ENCODE data around the gene MIOX. TPM values are rescaled to one million over a fixed set of nuclear protein-coding genes. Genes with fewer than 3 reads are reported as not detected.

MIOX gene
- total RNA-seq, 1 donor from 2014 or later: 0.98 TPM

DNA sequence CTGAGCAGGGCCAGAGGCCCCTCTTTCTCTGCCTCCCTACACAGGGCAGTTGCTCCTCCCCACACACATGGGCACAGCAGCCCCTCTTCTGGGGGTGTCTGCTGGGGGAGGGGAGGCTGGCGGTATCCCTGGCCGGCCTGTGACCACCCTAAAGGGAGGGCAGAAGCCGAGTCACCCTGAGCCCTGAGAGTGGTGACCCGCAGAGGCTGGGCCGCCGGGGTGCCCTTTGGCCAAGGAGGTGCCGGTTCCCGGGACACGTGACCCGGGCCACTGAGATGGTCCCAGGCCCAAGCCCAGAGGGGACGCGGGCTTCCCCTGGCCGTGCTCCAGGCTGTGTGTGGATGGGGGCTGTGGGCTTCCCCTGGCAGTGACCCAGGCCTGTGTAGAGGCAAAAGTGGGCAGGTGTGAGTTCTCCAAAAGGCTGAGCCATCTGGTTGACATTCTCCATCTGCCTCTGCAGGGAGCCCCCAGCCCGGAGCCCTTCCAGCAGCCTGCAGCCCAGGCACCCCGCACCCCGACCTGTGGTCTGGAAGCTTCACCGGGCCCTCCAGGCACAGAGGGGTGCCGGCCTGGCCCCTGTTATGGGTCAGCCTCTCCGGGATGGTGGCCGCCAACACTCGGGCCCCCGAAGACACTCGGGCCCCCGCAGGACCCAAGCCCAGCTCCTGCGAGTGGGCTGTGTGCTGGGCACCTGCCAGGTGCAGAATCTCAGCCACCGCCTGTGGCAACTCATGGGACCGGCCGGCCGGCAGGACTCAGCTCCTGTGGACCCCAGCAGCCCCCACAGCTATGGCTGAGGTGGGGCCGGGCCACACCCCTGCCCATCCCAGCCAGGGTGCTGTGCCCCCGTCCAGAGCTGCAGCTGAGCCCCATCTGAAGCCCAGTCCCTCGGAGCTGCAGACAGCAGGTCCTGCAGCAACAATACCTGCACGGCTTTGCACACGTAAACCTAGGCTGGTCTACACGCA is 4.3 kb upstream of the MIOX start:
- no peak for DNase-seq (ENCODE audit: low spot score, unreplicated experiment)
- TF ChIP-seq, protein P1, sequence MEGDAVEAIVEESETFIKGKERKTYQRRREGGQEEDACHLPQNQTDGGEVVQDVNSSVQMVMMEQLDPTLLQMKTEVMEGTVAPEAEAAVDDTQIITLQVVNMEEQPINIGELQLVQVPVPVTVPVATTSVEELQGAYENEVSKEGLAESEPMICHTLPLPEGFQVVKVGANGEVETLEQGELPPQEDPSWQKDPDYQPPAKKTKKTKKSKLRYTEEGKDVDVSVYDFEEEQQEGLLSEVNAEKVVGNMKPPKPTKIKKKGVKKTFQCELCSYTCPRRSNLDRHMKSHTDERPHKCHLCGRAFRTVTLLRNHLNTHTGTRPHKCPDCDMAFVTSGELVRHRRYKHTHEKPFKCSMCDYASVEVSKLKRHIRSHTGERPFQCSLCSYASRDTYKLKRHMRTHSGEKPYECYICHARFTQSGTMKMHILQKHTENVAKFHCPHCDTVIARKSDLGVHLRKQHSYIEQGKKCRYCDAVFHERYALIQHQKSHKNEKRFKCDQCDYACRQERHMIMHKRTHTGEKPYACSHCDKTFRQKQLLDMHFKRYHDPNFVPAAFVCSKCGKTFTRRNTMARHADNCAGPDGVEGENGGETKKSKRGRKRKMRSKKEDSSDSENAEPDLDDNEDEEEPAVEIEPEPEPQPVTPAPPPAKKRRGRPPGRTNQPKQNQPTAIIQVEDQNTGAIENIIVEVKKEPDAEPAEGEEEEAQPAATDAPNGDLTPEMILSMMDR (IDR thresholded peaks at IDR 0.05; ENCODE audit: unreplicated experiment): no peak
- Mint-ChIP-seq H3K27ac (no peak overlapping the region), H3K4me3 (ENCODE audit: low read depth) (peak overlapping the region; percentile 63), H3K27me3 (peaks cover 47% of the 10 kb centered on the region), H3K36me3 (ENCODE audit: insufficient read depth) (no peaks in the 10 kb centered on the region), H3K9me3 (ENCODE audit: low read depth) (no peaks in the 10 kb centered on the region), H3K4me1 (ENCODE audit: low read depth) (no peaks in the 10 kb centered on the region)

DNA sequence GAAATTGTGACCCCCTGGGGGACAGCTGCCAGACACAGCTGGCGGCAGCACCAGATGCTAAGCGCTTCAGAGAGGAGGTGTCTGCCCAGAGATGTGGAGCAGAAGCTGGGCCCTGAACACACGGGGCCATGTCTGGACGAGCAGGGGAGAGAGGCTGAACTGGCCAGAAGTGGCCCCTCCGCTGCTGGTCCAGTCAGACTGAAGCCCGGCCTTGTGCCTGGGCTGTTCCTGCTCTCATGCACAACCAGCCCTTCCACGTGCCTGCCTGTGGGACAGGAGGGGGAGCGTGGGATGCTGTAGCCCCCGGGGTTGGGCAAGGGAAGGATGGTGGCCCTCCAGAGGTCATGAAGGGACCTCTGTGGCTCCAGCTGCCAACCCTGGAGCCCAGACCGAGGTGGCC is 3.6 kb upstream of the MIOX start:
- no peaks in the 10 kb centered on the region for H3K4me1 Mint-ChIP-seq (ENCODE audit: low read depth)
- DNase-seq (ENCODE audit: low spot score, unreplicated experiment): no peak
- TF ChIP-seq, protein P1 (IDR thresholded peaks at IDR 0.05; ENCODE audit: unreplicated experiment): no peak
- no peaks in the 10 kb centered on the region for H3K9me3 Mint-ChIP-seq (ENCODE audit: low read depth)
- H3K36me3 Mint-ChIP-seq (ENCODE audit: insufficient read depth): no peaks in the 10 kb centered on the region
- H3K4me3 Mint-ChIP-seq (ENCODE audit: low read depth): no peak overlapping the region
- H3K27me3 Mint-ChIP-seq: peaks cover 47% of the 10 kb centered on the region
- H3K27ac Mint-ChIP-seq: no peak overlapping the region

DNA sequence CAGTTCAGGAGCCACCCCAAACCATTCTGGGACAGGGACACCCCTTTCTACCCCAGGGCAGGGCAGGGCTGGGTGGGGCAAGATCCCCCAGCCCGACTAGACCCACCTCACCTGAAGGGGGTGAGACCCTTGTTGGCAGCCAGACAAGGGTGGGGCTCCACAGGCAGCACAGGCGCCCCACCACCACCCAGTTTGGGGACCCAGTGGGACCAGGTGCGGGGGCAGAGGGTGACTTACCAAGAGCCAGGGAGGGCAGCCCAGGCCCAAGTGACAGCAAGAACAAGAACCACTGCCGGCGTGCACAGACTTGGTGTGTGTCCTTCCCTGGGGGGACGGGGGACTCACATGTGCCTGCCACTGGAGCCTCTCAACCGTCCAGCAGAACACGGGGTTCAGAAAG is 3.1 kb upstream of the MIOX start:
- TF ChIP-seq, protein P1 (IDR thresholded peaks at IDR 0.05; ENCODE audit: unreplicated experiment): no peak
- Mint-ChIP-seq H3K27ac (no peak overlapping the region), H3K9me3 (ENCODE audit: low read depth) (no peaks in the 10 kb centered on the region), H3K4me1 (ENCODE audit: low read depth) (no peaks in the 10 kb centered on the region), H3K27me3 (peaks cover 44% of the 10 kb centered on the region), H3K36me3 (ENCODE audit: insufficient read depth) (no peaks in the 10 kb centered on the region), H3K4me3 (ENCODE audit: low read depth) (no peak overlapping the region)
- DNase-seq (ENCODE audit: low spot score, unreplicated experiment): no peak

DNA sequence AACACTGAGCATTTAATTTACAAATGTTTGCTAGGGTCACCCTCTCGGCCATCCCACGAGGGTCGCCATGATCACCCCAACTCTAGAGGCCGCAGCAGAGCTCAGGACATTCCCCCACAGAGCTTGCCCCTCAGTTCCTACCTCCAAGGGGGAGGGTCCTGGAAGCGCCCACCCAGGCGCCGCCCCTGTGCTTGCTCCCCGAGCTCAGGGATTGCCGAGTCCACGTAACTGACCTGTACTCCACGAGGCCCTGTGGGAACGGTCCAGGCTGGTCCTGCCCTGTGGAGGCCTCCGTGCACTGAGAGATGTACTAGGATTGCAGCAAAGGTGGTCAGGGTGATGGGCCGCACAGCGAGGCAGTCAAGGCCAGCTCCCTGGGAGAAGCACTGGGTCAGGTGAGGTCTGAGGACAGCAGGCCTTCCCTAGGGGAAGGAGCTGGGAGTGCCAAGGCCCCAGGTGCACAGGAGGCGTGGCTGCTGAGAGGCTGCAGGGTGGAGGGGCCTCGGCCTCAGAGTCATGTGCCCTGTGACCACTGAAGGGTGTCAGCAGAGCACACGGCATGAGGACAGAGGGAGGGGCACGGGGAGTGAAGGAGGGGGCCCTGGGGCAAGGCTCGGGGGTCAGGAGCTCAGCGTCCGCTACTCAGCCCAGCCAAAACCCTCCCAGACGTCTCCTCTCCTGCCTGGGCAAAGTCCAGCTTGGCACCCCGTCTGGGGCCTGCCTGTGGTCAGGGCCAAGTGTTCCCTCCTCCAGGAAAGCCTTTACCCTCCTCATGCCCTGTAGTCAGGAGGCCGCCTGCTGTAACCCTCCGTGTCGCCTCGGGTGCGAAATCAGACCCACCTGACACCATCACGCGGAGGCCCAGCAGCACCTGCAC is 2.4 kb upstream of the MIOX start:
- no peaks in the 10 kb centered on the region for H3K4me1 Mint-ChIP-seq (ENCODE audit: low read depth)

More for the DNA sequence above, 2.4 kb upstream of the MIOX start:
- Mint-ChIP-seq H3K27me3 (peaks cover 41% of the 10 kb centered on the region), H3K36me3 (ENCODE audit: insufficient read depth) (no peaks in the 10 kb centered on the region), H3K27ac (no peak overlapping the region), H3K9me3 (ENCODE audit: low read depth) (no peaks in the 10 kb centered on the region), H3K4me3 (ENCODE audit: low read depth) (no peak overlapping the region)
- DNase-seq (ENCODE audit: low spot score, unreplicated experiment): no peak
- TF ChIP-seq, protein P1 (IDR thresholded peaks at IDR 0.05; ENCODE audit: unreplicated experiment): no peak
